Activated T-helper 2 cell treated with anti-CD3 and anti-CD28 coated beads, Interferon-gamma antibody, Interleukin-2, Interleukin-4, amounts not matched to agents 10 μg/mL and 5 μg/mL and 100 μg/mL, durations not matched to agents 14 hours and 24 hours and 36 hours (primary cell): ENCODE data around the gene CMSS1. TPM values are rescaled to one million over a fixed set of nuclear protein-coding genes. Genes with fewer than 3 reads are reported as not detected.

ENCODE experiments used
- DNase-seq: peaks from one replicate; pipeline ENCODE4 v3.0.0; 2021; ENCODE audit warnings: low spot score
- H3K27ac Mint-ChIP-seq: one replicate; pipeline ENCODE4 v1.8.0; 2021; ENCODE audit warnings: mixed read lengths
- H3K27me3 Mint-ChIP-seq: one replicate; pipeline ENCODE4 v1.8.0; 2021; ENCODE audit warnings: low read depth, mixed read lengths
- H3K36me3 Mint-ChIP-seq: one replicate; pipeline ENCODE4 v1.8.0; 2021; ENCODE audit warnings: low read depth, mixed read lengths
- H3K4me1 Mint-ChIP-seq: one replicate; pipeline ENCODE4 v1.8.0; 2021; ENCODE audit warnings: low read depth, mixed read lengths
- H3K4me3 Mint-ChIP-seq: one replicate; pipeline ENCODE4 v1.8.0; 2021; ENCODE audit warnings: low read depth, mild to moderate bottlenecking, moderate library complexity, mixed read lengths
- H3K9me3 Mint-ChIP-seq: one replicate; pipeline ENCODE4 v1.8.0; 2021; ENCODE audit warnings: mixed read lengths
- intact Hi-C: fragments of 100-400 bp; cut with micrococcal nuclease; formaldehyde crosslinking; loops from one replicate; pipeline ENCODE4 v1.15.1; 2023
- total RNA-seq: library from RNA; stranded (reverse); gene quantifications from 2 replicates; pipeline ENCODE4 v1.2.3, GENCODE V29; 2022

CMSS1 gene
- total RNA-seq, result 138 and 143 TPM in 2 replicates

- DNase-seq, result peak; percentile 92
- Mint-ChIP-seq H3K9me3 (no peaks in the 10 kb centered on the region), H3K4me1 (peaks cover 42% of the 10 kb centered on the region), H3K4me3 (peak within 1 kb of the TSS; percentile 95), H3K36me3 (peaks cover 19% of the 10 kb centered on the region), H3K27ac (peak within 1 kb of the TSS; percentile 96), H3K27me3 (no peaks in the 10 kb centered on the region)
- intact Hi-C loops, result loop anchor here (1.0 to 5.0 kb wide), 5 partner anchors 8 to 895 kb away; partner anchors contain the start of genes LNP1, TBC1D23 and TOMM70
Observed at GRCh38 chr3:99817437-99818240, at the start of gene CMSS1. TSS of gene CMSS1 (plus strand) at chr3:99817862.

GRCh38 chr3:99768126-99768525, 49.5 kb upstream of the CMSS1 start:
- no peak overlapping the region for H3K4me3 Mint-ChIP-seq
- peaks cover 4% of the 10 kb centered on the region for H3K27me3 Mint-ChIP-seq
- no peak overlapping the region for H3K27ac Mint-ChIP-seq
- intact Hi-C loops, result no loop called here
- H3K4me1 Mint-ChIP-seq, result no peaks in the 10 kb centered on the region
- no peaks in the 10 kb centered on the region for H3K36me3 Mint-ChIP-seq
- H3K9me3 Mint-ChIP-seq, result no peaks in the 10 kb centered on the region
- DNase-seq, result no peak

GRCh38 chr3:99768808-99769501, 48.7 kb upstream of the CMSS1 start:
- DNase-seq, result no peak
- H3K27me3 Mint-ChIP-seq, result peaks cover 4% of the 10 kb centered on the region
- H3K27ac Mint-ChIP-seq, result no peak overlapping the region
- no peak overlapping the region for H3K4me3 Mint-ChIP-seq
- no peaks in the 10 kb centered on the region for H3K36me3 Mint-ChIP-seq
- no peaks in the 10 kb centered on the region for H3K4me1 Mint-ChIP-seq
- H3K9me3 Mint-ChIP-seq, result no peaks in the 10 kb centered on the region
- intact Hi-C loops, result no loop called here

DNA sequence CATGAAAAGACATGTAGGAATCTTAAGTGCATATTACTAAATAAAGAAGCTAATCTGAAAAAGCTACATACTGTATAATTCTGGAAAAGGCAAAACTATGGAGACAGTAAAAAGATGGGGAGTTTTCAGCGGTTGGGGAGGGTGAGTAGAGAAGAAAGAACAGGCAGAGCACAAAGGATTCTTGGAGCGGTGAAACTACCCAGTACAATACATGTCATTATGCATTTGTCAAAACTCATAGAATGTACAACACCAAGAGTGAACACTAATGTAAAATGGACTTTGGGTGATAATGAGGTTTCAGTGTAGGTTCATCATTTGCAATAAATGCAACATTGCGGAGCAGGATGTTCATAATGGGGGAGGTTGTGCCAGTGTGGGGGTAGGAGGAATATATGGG, 45.5 kb upstream of the CMSS1 start:
- no peaks in the 10 kb centered on the region for H3K36me3 Mint-ChIP-seq
- no peak overlapping the region for H3K4me3 Mint-ChIP-seq
- H3K27ac Mint-ChIP-seq, result no peak overlapping the region
- H3K4me1 Mint-ChIP-seq, result peaks cover 2% of the 10 kb centered on the region
- DNase-seq, result no peak
- H3K9me3 Mint-ChIP-seq, result no peaks in the 10 kb centered on the region
- H3K27me3 Mint-ChIP-seq, result peaks cover 13% of the 10 kb centered on the region
- intact Hi-C loops, result no loop called here

DNA sequence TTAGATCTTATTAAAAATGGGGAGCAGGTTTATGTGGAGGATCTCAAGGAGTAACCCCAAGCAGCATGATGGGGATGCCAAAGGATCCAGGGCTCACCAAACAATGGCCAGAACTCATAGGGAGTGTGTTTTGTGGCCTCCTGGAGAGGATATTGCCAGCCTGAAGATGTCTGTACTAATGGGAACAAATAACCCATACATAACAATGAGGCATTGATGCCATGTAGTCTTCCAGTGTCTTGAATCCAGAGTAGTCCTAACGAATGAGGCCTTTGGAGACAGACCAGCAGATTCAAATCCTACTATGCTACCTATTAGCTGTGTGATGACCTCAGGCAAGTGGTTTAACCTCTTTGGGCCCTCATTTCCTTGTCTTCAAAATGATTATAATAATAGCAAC, 45.0 kb upstream of the CMSS1 start:
- DNase-seq, result no peak
- H3K9me3 Mint-ChIP-seq, result no peaks in the 10 kb centered on the region
- intact Hi-C loops, result no loop called here
- no peak overlapping the region for H3K4me3 Mint-ChIP-seq
- no peaks in the 10 kb centered on the region for H3K36me3 Mint-ChIP-seq
- peaks cover 15% of the 10 kb centered on the region for H3K27me3 Mint-ChIP-seq
- peaks cover 2% of the 10 kb centered on the region for H3K4me1 Mint-ChIP-seq
- no peak overlapping the region for H3K27ac Mint-ChIP-seq

- no peak overlapping the region for H3K4me3 Mint-ChIP-seq
Observed at GRCh38 chr3:99774467-99774866, 43.2 kb upstream of the CMSS1 start.

DNA sequence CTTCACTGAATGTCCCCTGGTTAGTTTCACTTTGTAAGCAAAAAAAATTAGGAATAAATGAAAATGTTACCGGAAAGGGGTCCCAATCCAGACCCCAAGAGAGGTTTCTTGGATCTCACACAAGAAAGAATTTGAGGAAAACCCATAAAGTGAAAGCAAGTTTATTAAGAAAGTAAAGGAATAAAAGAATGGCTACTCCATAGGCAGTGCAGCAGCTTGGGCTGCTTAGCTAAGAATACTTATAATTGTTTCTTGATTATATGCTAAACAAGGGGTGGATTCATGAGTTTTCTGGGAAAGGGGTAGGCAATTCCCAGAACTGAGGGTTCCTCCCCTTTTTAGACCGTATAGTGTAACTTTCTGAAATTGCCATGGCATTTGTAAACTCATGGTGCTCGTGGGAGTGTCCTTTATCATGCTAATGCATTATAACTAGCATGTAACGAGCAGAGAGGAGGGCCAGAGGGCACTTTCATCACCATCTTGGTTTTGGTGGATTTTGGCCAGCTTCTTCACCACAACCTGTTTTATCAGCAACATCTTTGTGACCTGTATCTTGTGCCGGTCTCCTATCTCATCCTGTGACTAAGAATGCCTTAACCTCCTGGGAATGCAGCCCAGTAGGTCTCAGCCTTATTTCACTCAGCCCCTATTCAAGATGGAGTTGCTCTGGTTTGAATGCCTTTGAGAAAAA, 41.0 kb upstream of the CMSS1 start:
- H3K9me3 Mint-ChIP-seq, result no peaks in the 10 kb centered on the region
- no peak overlapping the region for H3K27ac Mint-ChIP-seq
- H3K27me3 Mint-ChIP-seq, result peaks cover 35% of the 10 kb centered on the region
- no peak overlapping the region for H3K4me3 Mint-ChIP-seq
- H3K4me1 Mint-ChIP-seq, result peaks cover 2% of the 10 kb centered on the region
- intact Hi-C loops, result no loop called here
- H3K36me3 Mint-ChIP-seq, result no peaks in the 10 kb centered on the region
- no peak for DNase-seq

More at GRCh38 chr3:99774467-99774866, 43.2 kb upstream of the CMSS1 start:
- DNase-seq, result no peak
- intact Hi-C loops, result no loop called here
- no peaks in the 10 kb centered on the region for H3K36me3 Mint-ChIP-seq
- H3K4me1 Mint-ChIP-seq, result peaks cover 2% of the 10 kb centered on the region
- H3K9me3 Mint-ChIP-seq, result no peaks in the 10 kb centered on the region
- no peak overlapping the region for H3K27ac Mint-ChIP-seq
- peaks cover 23% of the 10 kb centered on the region for H3K27me3 Mint-ChIP-seq

- Mint-ChIP-seq H3K27ac (no peak overlapping the region), H3K9me3 (no peaks in the 10 kb centered on the region), H3K27me3 (peaks cover 39% of the 10 kb centered on the region), H3K4me3 (no peak overlapping the region), H3K36me3 (no peaks in the 10 kb centered on the region), H3K4me1 (peaks cover 2% of the 10 kb centered on the region)
- intact Hi-C loops, result no loop called here
- DNase-seq, result no peak
Observed at GRCh38 chr3:99777210-99777549, 40.5 kb upstream of the CMSS1 start.

DNA sequence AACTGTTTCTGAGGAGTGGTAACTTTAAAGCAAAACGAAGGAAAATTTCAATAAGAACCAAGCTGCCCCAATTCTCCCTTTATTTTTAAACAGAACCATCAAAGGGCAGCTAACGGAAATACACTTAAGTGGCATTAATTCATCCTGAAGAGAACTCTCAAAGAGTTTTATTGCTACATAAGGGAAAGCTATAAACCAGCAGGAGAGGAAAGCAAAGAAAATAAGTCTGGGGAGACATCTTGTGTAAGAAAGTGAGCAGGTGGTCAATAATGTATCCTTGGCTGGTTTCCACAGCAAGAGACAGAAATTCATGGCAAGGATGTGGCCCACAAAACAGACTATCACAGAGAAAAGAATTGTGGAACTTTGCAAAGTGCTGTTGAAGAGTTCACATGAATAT, 40.0 kb upstream of the CMSS1 start:
- intact Hi-C loops, result no loop called here
- Mint-ChIP-seq H3K4me1 (peaks cover 2% of the 10 kb centered on the region), H3K4me3 (no peak overlapping the region), H3K27me3 (peaks cover 37% of the 10 kb centered on the region), H3K36me3 (no peaks in the 10 kb centered on the region), H3K27ac (no peak overlapping the region), H3K9me3 (no peaks in the 10 kb centered on the region)
- DNase-seq, result no peak

DNA sequence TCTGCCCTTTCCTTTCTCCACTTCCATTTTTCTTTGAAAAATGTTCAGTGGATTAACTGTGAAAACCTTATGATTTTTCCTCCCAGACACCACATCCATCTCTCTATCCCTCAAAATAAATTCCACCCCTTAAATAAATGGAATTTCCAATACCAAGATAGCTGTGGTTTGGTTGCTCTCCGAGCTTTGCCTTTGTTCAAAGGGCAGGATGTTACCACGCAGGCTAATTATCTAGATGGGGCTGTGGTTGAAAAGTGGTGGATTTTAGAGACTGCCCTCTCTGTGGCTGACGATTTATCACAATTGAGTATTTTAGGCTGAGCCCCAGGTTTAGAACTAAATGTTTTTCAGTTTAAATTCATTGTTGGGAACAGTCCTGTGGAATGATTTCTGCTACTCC, 36.9 kb upstream of the CMSS1 start:
- Mint-ChIP-seq H3K27ac (no peak overlapping the region), H3K27me3 (peaks cover 42% of the 10 kb centered on the region), H3K9me3 (no peaks in the 10 kb centered on the region), H3K4me1 (no peaks in the 10 kb centered on the region), H3K36me3 (no peaks in the 10 kb centered on the region), H3K4me3 (no peak overlapping the region)
- no peak for DNase-seq
- intact Hi-C loops, result no loop called here

DNA sequence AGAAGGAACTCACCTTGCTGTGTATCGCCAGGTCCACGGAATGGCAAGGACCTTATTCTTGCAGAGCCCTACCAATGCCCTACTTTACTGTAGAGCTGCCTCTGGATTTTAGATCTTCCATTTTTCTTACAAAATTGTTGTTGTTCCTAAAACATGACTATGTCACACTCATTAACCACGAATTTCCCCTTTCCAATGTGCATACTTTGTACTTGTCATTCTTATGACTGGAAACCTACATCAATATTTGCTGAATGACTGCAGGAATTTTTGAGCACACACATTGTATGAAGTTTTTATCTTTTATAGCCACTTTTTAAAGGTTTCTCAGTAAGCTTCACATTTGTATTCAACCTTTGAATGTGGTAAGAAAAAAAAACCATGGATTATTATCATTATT, 35.9 kb upstream of the CMSS1 start:
- H3K27me3 Mint-ChIP-seq, result peaks cover 45% of the 10 kb centered on the region
- no peak overlapping the region for H3K4me3 Mint-ChIP-seq
- no peaks in the 10 kb centered on the region for H3K36me3 Mint-ChIP-seq
- no peak for DNase-seq
- intact Hi-C loops, result no loop called here
- no peaks in the 10 kb centered on the region for H3K9me3 Mint-ChIP-seq
- no peak overlapping the region for H3K27ac Mint-ChIP-seq
- H3K4me1 Mint-ChIP-seq, result no peaks in the 10 kb centered on the region

DNA sequence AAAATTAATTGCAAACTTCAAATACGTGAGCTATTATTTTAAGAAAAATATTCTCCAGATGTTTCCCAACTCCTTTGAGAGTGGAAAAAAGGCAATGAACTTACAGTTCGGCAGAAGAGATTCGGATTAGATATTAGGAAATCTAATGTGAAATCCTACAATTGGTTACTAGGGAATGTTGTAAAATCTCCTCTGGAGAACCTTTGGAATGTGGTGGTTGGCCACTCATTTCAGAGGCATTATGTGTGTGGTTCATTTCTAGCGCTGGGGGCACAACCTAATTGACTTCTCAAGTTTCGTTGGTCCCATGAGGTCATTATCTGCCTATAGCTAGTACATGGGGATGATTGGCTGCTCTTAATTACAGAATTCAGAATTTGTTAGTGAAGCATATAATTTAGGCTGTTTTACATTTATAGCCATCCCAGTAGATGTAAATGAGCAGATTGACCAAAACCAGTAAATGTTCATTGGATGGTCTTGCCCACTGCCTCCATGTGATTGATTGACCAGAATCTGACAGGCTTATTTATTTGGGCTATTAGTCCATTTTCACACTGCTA, 34.6 kb upstream of the CMSS1 start:
- Mint-ChIP-seq H3K27ac (no peak overlapping the region), H3K4me3 (no peak overlapping the region), H3K9me3 (no peaks in the 10 kb centered on the region), H3K4me1 (no peaks in the 10 kb centered on the region), H3K27me3 (peaks cover 42% of the 10 kb centered on the region), H3K36me3 (no peaks in the 10 kb centered on the region)
- intact Hi-C loops, result no loop called here
- DNase-seq, result no peak
